Embryonic facial prominence (tissue), 1 donor: ENCODE data around the gene COL5A1.
"Not testable (repeated sequence)": the region's sequence is repeated elsewhere in the genome, so short reads cannot be mapped to it uniquely, and the experiment has no call there.

Source experiments
- DNase-seq: peaks from one replicate; pipeline ENCODE4 v3.0.0-alpha.2; 2016; ENCODE audit errors: extremely low spot score

COL5A1 gene

DNA sequence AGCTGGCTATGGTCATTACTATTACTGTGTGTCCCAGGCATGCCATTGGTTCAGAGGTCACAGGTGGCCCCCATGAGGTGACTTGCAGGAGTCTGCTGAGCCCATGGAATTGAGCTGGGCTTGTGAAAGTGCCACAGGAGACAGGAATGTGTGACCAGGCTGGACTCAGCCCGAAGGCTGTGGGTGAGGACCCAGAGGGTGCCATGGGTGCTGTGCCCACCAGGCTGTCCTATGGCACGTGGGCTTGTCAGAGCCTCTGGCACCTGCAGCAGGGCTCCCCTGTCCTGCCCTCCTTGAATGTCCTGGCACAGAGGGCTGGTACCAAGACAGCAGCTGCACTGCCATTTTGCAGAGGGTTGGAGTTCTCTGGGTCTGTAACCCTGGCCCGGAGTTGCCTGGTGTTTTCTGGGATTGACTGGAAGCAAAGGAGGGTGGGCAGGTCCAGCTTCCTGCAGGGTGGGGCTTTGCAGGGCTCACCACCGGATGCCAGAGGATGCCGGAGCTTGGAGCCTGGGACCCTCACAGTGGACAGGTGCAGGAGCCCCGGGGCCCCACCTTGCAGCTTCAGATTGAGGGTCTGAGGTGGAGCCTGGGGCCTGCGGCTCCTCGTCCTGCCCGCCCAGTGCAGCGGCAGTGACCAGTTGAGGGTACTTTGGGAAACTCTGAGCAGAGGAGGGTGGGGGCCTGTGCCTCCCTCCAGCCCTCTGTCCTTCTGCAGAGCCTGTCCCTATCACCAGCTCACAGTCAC, 14.2 kb downstream of the COL5A1 start:
- DNase-seq, result no peak

DNA sequence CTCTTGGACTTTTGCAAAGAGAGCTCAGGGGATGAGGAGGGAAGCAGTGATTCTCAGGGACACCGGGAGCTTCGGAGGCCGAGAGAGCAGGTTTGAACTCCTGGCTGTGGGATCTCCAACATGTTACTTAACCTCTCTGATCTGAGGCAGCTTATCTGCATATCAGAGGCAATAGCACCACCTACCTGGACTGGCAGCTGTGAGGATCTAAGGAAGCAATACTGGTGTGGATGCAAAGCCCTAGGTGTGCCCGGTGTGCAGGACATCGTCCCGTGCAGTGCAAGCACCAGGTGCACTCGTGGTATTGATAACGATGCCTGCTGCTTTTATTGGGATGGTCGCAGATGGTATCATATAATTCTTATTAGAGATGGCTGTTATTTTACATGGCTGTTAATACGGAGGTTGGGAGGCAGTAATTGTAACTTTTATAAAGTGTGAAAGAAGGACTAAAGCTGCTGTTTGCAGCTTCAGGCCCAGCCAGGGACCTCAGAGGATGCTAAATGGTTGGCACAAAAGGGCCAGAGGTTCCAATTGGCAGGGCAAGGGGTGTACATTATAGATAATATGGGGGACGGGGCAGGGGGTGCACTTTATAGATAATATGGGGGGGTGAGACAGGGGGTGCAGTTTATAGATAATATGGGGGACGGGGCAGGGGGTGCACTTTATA, 14.9 kb downstream of the COL5A1 start:
- no peak for DNase-seq

DNA sequence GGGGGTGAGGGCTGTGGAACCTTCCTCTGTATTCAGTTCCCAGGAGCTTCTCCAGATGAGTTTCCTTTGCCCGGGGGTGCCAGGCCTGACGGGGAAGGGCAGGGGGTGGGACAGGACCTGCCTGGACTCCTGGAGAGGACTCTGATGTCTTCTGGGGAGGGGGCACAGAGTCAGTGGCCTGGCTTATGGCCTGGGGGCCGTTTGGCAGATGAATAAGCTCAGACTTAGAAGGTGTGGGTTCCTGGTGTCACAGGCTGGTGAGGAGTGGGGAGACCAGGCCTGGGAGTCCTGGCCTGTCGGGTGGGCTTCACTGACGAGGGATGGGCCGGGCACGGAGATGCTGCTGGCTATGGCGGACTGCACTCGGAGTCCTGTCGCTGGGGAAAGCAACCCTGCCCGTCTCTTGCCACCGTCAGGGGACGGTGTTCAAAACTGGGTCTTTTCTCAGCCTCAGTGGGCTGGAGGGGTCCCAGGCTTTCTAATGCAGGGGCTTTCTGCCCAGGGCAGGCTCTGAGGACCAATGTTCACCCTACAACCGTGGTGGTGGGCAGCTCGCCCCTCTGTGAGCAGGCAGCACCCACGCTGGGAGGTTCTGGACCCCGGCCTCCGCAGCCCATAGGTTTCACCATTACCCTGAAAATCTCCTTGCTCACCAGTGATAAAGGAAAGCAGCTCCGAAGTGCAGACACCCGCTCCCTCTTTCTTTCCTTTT, 16.2 kb downstream of the COL5A1 start:
- no peak for DNase-seq

DNA sequence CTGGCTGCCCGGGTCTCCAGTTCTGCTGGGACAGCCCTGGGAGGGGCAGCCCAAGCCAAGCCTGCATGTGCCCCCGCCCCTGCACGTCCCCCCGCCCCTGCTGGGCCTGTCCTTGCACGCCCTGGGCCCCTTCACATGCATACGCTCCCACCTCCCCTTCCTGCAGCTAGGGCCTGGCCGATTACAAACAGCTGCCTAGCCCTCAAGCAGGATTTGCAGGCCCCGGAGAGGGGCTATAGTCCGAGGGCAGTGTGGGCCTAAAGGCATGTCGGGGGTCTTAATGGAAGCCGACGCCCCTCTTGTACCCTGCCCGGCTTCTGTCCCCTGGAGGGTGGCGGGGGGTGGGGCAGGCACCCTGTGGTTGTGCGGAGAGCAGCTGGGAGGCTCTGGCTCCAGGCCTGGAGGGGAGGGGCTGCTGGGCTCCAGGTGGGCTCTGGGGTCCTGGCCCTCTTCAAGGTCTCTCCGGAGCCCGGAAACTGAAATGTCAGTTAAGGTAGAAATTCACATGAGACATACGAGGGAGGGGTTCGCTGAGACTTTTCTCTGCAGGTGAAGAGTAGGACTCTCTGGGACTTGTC, 16.9 kb downstream of the COL5A1 start:
- DNase-seq, result no peak

DNA sequence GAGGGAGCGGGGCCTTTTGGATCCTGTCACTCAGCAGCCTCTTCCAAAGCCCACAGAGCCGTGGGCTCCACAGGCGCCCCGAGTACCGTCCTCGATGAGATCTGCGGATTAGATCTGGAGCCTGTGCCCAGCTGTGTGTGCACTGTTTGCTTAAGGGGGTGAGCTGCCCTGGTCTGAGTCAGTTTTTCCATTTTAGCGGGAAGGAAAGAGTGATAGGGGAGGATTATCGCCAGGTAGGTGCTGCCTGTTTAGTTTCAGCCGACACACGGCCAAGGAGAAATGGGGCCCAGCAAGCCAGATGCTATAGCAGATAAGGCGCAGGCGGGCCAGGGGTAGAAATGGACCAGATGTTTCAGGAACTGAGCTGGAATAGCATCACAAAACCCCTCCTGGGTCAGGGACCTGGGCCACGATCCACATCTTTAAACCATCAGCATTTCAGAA, 18.1 kb downstream of the COL5A1 start:
- DNase-seq, result no peak

DNA sequence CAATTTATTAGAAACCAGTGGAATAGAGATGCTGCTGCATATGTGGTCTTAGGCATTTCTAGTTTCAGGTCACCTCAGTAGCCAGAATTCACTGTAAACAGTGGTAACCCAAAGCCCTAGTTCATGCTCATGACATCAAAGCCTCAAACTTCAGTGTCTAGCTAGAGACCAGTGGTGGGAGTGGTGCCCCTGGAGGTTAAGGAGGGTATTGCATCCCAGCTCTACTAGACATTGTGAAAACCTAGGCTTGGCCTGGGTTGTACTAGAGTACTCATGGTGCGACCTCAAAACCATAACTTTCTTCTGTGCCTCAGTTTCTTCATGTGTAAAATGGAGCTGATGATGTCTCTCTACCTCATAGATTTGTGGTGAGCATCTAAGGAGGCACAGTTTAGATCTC, 18.8 kb downstream of the COL5A1 start:
- no peak for DNase-seq

DNA sequence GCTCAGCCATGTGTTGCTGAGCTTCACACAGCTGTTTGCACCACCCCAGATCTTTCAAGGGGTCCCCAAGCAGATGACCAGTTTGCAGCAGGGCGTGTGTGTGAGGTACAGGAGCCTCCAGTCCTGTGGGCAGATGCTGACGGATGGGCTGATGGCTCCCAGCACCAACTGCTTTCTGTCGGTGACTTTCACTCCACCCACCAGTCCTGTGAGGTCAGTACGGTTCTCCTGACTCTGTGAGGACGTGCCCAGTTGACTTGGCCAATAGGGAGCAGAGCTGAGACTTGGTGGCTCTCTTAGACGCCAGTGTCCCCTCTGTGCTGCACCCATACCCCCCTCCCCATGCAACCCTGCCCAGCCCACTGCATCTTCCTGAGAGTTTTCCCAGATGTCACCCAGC, 19.7 kb downstream of the COL5A1 start:
- DNase-seq, result no peak

DNA sequence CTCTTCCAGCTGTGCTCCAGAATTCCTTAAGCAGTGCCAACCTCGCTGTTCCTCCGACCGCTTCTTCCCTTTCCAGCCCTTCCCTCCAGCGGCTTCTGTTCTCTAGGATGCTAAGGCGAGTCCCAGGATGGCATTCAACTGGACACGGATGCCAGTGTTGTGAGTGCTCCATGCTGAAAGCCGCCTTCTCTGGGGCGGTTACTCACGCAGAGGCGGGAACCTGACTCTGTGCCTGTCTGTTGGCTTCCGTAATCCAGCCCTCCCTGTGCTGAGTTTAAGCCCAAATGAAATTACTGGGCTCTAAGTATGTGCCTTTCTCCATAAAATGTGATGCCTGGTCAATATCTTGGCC, 20.2 kb downstream of the COL5A1 start:
- no peak for DNase-seq

DNA sequence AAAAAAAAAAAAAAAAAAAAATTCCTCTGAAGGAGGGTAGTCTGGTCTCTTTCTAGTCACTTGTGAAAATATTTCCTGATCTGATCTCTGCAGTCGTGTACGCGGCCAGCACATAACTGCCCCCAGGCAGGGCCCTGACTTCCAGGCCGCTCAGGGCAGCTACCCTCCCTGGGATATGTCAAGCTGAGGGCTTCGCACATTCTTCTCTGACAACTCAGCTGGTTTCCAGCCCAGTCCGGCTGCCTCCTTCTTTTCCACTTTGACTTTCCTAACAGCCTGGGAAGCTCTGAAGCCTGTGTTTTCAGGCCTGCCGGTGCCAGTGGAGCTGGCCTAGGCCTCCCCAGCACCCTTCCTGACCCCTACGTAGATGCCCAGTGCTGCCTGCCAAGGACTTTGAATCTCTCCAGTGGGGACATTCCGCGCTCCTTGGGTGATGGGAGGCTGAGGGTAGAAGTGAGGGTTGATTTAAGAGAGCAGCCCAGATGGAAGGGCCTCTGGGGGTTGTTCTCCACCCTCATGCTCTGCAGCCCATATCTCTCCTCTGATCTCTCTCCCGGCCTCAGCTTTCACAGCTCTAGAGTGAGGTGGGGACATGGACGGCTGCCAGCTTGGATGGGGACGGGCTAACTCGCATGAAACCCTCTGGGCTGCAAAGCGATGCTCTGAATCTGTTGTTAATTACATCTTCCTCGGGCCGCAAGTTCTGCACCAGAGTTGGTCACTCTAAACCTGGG, 20.7 kb downstream of the COL5A1 start:
- no peak for DNase-seq

DNA sequence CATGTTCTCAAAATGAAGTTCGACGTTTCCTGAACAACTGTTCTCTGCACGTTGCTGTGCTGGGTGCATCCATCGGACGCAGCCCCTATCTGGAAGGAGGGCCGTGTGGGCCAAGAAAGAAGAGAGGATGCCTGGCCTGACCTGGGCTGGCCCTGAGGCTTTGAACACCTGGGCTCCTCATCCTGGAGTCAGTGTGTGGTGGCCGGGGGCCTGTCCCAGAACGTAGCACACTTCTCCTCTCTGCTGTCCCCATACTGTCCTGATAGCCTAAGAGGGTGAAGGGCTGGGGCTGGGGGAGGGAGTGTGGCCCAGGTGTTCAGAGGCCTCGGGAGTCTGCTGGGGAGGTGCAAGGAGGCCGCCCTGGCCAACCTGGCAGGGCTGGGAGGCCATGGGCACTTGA, 21.5 kb downstream of the COL5A1 start:
- no peak for DNase-seq

DNA sequence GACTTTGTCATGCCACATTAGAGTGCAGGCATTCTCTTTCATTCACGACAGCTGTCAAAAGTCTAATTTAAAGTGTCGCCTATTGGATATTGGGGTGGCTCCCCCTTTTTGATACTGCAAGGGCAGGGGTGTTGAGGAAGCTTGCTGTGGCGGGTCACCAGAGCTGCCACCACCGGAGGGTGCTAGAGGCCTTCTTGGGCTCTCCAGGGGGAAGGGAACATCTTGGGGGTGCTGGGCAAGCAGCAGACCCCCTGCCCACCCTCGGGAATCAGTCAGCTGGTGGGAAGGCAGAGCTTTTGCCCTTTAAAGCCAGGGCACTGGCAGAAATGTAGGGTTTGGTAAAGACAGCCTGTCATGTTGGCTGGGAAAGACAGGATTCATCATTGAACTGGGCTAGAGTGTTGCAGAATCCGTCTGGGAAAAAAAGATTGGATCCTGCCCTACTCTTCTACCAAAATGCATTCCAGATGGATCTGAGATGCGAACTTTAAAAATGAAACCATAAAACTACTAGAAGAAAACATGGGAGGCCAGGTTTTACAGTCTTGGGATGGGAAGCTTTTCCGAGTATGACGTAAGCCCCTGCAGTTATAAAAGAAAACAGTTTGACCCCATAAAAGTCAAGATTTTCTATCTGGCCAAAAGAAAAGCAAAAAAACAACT, 22.3 kb downstream of the COL5A1 start:
- DNase-seq, result no peak

DNA sequence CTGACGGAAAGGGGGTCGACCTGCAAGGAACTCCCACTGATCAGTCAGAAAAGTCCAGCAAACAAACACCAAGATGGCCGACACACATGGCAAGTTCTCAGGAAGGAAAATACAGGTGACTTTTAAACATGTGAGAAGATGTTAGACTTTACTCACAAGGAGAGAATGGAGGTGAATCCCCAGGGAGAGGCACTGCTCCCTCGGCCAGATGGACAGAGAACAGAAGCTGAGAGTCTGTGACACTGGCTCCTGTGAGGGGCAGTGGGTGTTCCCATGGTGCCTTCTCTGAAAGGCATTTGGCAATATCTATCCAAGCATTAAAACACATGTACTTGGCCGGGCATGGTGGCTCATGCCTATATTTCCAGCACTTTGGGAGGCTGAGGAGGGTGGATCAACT, 22.8 kb downstream of the COL5A1 start:
- no peak for DNase-seq

DNA sequence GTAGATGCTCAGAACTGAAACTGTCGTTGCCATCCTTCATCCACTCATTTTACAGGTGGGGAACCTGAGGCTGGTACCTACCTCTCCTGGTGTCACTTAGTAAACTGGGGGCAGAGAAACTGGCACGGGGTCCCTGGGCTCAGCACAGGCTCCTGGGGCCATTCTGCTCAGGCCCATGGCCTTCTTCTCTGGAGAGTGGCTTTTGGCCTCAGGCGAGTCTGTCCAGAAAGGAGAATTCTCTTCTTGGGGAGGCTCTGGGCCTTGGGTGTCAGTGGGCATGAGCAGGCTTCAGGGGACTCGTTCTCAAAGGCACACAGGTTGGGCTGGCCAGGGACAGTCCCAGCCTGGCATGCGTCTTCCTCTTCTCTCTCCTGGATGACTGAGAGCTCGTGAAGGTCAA, 24.6 kb downstream of the COL5A1 start:
- no peak for DNase-seq

DNA sequence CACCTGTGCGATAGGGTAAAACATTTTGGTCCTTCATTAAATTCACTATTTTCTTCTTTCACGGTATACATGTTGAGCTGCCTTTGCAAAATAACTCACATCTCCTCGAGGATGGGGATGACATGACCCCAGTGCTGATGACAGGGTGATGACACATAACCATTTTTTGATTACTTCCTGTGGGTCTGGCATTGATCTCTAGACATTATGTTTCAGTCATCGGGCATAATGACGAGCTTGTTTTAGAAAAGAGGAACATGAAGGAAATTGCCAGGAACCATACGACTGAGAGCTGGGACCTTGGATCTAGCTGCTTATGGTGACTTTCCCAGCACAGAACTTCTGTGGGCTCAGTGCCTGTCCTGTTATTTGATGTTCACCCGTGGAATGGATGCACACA, 25.2 kb downstream of the COL5A1 start:
- DNase-seq, result no peak

DNA sequence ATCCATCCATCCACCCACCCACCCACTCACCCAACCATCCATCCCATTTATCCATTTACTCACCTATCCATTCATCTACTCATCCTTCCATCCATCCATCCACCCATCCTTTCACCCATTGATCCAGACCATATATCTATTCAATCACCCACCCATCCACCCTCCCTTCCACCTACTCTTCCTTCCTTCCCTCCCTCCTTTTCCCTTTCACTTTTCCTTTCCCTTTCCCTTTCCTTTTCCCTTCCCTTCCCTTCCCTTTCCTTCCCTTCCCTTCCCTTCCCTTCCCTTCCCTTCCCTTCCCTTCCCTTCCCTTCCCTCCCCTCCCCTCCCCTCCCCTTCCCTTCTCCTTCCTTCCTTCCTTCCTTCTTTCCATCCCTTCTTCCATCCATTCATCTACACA, 27.4 kb downstream of the COL5A1 start:
- not testable (repeated sequence) for DNase-seq

DNA sequence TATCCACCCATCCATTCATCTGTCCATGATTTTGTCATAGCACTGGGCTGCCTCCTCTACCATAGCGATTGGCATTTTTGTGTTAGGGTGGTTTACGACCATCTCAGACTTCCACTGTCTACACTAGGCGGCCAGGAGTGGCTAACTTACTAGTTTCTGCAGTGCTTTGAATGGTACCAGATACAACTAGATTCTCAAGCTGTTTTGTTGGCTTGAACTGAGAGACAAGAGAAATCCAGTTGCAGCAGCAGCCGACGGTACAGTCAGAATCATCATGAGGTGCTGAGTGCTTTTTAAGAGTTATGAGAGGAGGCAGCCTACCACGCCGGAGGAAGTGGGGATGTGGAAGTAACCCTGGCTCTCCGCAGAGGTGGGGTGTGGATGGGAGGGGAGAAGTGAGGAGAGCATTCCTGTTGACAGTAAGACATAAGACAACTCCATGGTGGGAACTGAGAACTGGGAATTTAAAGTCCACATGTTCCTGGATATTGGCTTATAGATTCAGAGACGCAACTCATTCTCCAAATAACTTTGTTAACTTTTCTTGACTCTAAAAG, 27.9 kb downstream of the COL5A1 start:
- no peak for DNase-seq

DNA sequence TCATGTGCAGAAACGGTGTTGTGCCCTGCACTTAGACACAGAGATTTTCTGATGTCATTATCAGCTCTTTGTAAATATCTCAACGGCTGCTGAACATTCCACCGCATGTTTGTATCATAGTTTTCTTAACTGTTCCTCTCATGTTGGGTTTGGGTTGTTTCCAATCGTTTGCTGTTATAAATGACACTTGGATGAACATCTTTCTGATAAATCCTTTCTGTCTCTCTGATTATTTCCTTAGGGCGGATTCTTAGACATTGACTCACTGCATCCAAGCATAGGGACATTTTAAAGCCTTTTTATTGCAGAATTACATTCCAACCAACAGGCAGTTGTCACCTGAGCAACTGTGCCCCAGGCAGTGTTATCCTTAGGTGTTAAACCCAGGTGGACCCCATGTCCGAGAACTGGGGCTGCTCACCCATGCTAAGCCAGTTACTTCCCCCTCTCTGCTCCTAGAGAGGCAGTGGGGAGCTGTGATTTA, 28.5 kb downstream of the COL5A1 start:
- DNase-seq, result no peak

DNA sequence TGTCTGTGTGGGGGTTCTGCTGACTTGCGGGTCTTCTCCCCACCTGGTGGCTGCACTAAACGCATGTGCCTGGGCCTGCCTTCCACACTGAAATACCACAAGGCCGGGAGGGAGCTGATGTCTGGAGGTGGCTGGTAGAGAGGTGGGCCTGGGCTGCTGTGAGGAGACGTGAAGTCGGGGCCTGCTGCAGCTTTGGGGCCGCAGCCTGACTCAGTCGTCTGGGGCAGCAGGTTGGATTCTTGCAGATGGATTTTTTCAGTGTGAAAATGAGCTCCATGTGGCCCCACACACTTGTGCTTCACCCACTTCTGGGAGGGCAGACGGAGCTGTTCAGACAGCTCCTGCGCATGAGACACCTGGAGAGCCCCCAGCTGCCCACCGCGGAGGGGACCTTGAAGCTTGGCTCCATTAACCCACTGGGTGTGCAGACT, 29.3 kb downstream of the COL5A1 start:
- no peak for DNase-seq

DNA sequence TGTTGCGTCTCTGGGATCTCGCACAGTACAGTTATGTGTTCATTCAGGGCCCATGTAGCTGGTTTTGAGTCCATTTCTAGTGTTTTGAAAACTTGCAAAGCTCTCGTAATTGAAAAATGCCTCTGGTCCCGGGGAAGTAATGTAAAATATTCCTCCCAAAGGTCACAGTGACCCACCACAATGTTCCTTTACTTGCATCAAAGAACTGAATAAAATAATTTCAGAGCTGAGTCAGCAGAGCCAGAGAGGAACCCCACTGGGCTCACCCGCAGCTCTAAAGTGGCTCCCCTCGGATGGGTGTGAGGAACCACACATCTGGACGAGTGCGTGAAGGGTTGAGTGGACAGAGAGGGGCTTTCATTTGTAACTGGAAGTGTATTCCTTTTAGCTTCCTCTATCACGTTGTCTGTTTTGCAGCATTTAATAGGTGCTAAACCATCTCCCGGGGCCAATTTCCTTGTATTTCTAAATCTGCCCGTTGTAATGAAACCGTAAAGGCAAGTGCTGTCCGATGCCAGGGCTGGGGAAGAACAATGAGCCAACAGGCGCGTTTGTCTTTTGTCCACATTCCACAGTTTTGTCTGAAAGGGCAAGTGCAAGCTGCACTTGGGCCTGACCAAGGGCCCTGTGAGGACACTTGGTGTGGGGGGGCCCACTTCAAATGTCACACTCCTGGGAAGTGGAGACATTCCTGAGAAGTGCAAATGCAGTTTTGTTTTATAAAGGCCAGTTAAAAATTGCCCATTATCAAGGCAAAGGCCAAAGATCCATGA, 29.9 kb downstream of the COL5A1 start:
- no peak for DNase-seq

DNA sequence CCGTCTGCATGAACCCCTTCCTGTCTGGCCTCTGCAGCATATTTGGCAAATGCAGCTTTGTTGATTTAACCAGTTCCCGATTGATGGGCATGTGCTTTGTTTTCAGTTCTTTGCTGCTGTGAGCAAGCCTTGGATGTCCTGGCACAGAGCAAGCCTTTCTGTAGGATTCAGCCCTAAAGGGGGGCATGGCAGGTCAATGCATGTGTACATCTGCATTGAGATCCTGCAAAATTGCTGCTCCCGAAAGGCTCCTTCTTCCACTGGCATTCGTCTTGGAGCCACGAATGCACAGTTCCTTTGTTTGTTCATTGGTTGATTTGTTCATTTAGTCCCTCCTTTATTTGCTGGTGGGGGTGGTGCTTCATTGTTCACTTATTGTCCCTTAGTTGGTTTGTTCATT, 34.8 kb downstream of the COL5A1 start:
- DNase-seq, result no peak
